Measurements from ENCODE around the gene CRHR2.
"Not testable (repeated sequence)": the region's sequence is repeated elsewhere in the genome, so short reads cannot be mapped to it uniquely, and the experiment has no call there.

The CRHR2 gene

GRCh38 chr7:30682212-30683083 is at the start of gene CRHR2:
Gene CRHR2 (minus strand): TSS chr7:30682456. CDS start chr7:30682280, 176 bp downstream.
- DNase-seq, result peak in 1 of 2 donors; percentile 21

GRCh38 chr7:30731581-30731980 is 49.3 kb upstream of the CRHR2 start:
- no peak for DNase-seq

DNA sequence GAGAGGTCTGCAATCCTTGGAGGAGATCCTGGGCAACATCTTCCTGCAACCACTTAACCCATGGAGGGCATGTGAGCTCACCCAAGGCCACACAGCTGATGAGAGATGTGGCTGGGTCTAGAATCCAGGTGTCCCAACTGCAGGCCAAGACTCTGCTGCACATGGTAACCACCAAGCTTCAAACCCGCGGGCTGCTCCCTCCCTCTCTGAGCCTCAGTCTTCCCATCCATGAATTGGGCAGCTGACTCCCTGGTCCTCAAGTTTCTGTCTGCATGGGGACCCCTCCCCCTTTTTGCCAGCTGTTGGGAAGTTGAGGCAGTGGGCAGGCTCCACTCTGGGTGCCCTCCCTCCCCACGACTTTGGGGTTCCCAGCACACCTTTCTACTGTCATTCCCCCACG is 48.7 kb upstream of the CRHR2 start:
- DNase-seq, result no peak

GRCh38 chr7:30730097-30730496 is 47.8 kb upstream of the CRHR2 start:
- DNase-seq, result no peak

DNA sequence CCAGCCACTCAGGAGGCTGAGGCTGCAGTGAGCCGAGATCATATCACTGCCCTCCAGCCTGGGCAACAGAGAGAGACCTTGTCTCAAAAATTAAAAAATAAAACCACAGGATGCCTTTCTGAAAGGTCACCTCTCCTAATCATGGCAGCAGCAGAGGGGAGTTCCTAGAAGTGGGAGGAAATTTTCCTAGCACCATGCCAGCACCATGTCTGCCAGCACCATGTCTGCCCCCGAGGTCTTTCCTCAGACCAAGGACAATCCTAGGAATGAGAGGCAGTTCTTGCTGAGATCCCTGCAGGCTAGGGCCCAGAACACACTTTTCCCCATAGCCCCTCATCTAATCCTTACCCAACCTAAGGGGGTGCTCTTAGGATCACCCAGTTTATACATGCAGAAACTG is 47.4 kb upstream of the CRHR2 start:
- DNase-seq, result no peak

DNA sequence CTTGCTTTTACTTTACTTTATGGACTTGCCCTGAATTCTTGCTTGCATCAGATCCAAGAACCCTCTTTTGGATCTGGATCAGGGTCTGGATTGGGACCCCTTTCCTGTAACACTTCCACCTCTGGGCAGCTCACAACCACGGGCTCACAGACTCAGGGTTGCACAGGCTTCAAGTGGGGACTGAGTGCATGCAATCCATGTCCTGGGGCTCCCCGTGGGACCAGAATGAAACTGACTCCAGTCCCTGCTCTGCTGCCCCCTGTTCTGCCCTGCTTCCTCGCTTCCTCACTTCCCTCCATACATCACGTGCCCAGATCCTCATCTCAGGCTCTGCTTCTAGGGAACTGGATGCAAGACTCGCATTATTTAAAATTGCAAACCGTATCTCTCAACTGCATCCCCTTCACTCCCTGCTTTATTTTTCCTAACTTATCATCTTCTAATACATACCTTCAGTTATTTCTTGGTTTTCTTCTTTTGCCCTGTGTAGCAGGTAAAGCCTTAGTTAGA is 46.4 kb upstream of the CRHR2 start:
- no peak for DNase-seq

GRCh38 chr7:30727061-30727945 is 45.0 kb upstream of the CRHR2 start:
- DNase-seq, result peak; percentile 41 to 64

DNA sequence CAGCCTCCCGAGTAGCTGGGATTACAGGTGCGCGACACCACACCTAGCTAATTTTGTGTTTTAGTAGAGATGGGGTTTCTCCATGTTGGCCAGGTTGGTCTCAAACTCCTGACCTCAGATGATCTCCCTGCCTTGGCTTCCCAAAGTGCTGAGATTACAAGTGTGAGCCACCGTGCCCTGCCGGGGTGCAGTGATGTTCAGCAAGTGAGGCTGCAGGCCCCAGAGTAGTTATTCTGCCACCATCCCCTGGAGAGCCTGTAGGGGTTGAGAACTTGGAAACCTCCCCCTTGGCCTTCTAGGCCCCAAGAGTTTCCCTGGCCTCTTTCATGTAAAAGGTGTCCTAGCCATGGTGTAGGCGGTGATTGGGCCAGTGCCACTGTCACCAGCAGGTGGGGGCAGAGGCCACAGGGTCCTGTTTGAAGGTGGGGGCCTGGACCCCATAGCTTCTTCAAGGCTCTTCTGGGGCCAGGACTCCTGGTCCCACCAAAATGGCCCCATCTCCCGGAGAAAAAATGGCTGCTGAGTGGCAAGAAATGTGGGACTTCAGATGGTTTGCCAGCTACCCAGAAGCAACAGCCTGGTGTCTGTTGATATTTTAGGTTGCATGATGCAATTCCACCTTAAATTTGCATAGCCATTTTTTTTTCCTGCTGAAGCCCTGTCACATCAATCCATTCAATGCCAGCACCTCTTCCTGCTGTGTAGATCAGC is 44.2 kb upstream of the CRHR2 start:
- peak in 1 of 2 donors; percentile 17 for DNase-seq

GRCh38 chr7:30723776-30724175 is 41.5 kb upstream of the CRHR2 start:
- no peak for DNase-seq

GRCh38 chr7:30722671-30723070 is 40.4 kb upstream of the CRHR2 start:
- no peak for DNase-seq

GRCh38 chr7:30722187-30722586 is 39.9 kb upstream of the CRHR2 start:
- DNase-seq, result no peak

GRCh38 chr7:30721211-30721610 is 39.0 kb upstream of the CRHR2 start:
- DNase-seq, result no peak

GRCh38 chr7:30719434-30719833 is 37.2 kb upstream of the CRHR2 start:
- DNase-seq, result not testable (repeated sequence)

- no peak for DNase-seq
Measured at GRCh38 chr7:30717181-30717580, 34.9 kb upstream of the CRHR2 start.

DNA sequence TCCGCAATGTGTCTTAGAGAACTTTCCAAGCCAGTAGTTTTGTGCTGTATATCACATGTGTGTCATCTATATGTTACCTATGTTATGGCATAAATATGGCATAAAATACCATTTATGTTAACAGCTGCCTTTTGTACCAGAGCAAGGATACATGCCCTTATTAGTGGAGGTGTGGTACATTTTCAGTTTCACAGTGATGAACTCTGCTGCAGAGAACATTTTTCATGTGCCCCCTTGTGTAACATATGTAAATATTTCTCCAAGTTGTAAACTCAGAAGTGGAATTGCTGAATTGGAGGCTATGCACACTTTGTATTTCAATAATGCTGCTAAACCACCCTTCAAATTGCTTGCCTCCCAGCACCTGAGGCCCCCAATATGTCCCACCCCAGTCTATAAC is 31.9 kb upstream of the CRHR2 start:
- DNase-seq, result no peak

DNA sequence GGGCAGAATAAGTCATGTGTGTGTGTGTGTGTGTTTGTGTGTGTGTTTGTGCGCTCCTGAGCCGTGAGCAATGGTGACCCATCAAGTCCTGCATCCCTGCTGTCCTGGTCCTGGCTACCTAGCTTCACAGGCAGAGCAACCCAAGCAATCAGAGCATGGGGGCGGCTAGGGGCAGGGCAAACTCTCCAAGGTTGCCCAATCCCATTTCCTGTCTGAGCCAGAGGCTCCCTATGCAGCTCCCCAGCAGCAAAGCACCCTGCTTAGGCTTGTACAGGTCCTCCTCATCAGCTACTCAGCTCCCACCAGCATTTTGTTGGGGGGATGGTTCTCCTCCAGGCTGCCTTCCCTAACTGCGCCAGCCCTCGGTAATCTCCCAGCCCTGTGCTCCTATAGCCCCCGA is 31.1 kb upstream of the CRHR2 start:
- DNase-seq, result no peak

- no peak for DNase-seq
Measured at GRCh38 chr7:30710669-30711068, 28.4 kb upstream of the CRHR2 start.

- DNase-seq, result no peak
Measured at GRCh38 chr7:30709549-30709948, 27.3 kb upstream of the CRHR2 start.

DNA sequence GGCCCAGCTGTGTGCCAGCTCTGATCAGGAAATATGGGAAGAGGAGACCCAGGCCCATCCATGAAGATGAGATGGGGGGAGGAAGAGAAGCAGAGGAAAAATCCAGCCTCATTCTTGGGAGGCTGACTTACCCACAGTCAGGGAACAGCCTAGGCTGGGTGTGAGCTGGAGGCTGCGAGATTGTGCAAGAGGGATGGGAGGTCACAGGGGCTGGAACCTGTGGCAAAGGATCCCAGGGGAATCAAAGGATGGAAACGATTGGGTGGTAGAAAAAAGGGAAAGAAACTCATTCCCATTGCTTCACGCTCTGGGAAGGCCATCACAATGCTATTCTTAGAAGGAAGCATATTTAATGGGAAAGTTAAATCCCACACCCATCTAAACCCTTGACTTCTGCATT is 26.7 kb upstream of the CRHR2 start:
- DNase-seq, result no peak

GRCh38 chr7:30708412-30708811 is 26.2 kb upstream of the CRHR2 start:
- DNase-seq, result no peak

DNA sequence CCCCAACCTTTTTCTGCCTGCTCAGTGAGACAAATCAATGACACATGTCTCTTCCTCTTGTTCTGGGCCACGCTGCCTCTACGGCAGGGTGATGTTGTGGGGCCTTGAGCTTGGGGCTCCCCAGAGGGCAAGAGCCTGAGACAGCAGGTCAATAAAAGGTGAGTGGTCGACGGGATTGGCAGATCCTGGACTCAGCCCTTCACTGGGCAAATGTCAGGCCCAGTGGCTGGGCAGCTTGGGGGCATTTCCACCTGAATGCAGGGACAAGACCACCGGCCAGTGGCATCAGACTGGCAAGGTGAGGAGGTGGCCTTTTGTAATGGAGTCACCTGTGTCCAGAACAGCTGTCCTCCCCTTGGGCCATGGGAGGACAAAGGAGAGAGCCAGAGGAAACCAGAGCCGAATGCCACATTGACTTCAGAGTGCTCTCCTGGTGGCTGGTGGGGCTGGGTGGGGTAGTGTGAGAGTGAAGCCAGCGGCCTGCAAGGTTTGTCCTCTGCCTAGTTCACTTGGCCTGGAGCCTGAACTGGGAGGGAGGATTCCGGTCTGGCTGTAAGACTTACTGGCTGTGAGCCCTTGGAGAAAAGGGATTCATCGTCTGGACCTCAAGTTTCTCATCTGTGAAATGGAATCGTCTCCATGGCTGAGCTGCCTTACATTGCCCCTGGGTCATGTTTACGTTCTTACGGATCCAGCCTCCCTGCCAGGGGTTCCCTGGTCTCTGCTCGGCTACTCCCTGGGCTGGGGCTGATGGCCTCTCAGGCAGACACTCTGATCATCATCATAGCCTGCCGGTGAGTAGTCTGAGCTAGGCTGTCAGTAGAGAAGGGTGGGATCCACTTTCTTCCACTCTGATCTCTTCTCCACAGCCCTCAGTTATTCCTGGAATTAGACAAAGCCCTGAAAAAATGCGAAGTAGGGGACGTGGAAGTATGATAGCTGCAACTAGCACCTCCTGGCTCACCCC is 25.4 kb upstream of the CRHR2 start:
- no peak for DNase-seq

- no peak for DNase-seq
Measured at GRCh38 chr7:30706908-30707307, 24.7 kb upstream of the CRHR2 start.

All from CD4-positive, alpha-beta T cell treated with Interleukin-1 beta for 1 hour (primary cell).